ENCODE data around the gene SYT9. TPM values are rescaled to one million over a fixed set of nuclear protein-coding genes. Genes with fewer than 3 reads are reported as not detected.

SYT9 gene
- total RNA-seq, 1 experiment from 2014 or later, result not detected

DNA sequence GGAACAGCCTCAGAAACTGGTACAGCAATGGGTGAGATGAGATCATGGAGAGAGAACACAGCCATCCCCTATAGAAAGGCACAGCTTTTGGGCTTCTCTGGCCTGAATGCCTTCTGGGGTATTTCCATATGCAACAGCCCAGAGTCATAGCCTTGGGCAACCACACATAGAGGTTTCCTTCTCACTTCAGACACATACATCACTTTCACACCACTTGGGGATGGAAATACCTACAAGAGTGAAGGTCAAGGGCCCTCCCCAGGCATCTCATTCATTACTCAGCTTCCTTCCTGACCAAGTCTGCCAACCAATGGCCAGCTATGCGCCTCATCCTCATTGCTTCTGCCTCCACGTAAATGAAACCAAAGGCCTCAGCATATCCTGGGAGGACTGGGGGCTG is 215.9 kb downstream of the SYT9 start:
- TF ChIP-seq, protein P1, sequence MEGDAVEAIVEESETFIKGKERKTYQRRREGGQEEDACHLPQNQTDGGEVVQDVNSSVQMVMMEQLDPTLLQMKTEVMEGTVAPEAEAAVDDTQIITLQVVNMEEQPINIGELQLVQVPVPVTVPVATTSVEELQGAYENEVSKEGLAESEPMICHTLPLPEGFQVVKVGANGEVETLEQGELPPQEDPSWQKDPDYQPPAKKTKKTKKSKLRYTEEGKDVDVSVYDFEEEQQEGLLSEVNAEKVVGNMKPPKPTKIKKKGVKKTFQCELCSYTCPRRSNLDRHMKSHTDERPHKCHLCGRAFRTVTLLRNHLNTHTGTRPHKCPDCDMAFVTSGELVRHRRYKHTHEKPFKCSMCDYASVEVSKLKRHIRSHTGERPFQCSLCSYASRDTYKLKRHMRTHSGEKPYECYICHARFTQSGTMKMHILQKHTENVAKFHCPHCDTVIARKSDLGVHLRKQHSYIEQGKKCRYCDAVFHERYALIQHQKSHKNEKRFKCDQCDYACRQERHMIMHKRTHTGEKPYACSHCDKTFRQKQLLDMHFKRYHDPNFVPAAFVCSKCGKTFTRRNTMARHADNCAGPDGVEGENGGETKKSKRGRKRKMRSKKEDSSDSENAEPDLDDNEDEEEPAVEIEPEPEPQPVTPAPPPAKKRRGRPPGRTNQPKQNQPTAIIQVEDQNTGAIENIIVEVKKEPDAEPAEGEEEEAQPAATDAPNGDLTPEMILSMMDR (conservative IDR thresholded peaks at IDR 0.05), result no peak
- no peak for TF ChIP-seq EZH2 (IDR thresholded peaks at IDR 0.05; ENCODE audit: low read depth)
- H3K27me3 ChIP-seq (ENCODE audit: insufficient read depth, low read depth), result no peaks in the 10 kb centered on the region
- no peaks in the 10 kb centered on the region for H3K9me2 ChIP-seq (ENCODE audit: insufficient read depth)
- no peak overlapping the region for H3K4me3 ChIP-seq
- intact Hi-C loops (cut with micrococcal nuclease; ENCODE audit: unreplicated experiment), result no loop called here
- no peaks in the 10 kb centered on the region for H3K36me3 ChIP-seq (ENCODE audit: low read depth)
- no TSS peak for BruUV-seq (replicated peaks)
- no peaks in the 10 kb centered on the region for H3K79me2 ChIP-seq (ENCODE audit: low read depth)
- CTCF ChIA-PET, result no interaction called here
- H3K4me1 ChIP-seq (replicated peaks; ENCODE audit: insufficient read depth), result no peaks in the 10 kb centered on the region
- no peak overlapping the region for H3K27ac ChIP-seq
- H2AFZ ChIP-seq, result no peak overlapping the region
- no peak for DNase-seq
- H4K20me1 ChIP-seq (ENCODE audit: insufficient read depth), result no peaks in the 10 kb centered on the region
- H3F3A ChIP-seq (ENCODE audit: insufficient read depth, low read depth), result no peaks in the 10 kb centered on the region
- no peak overlapping the region for H3K4me2 ChIP-seq
- H3K9me3 ChIP-seq (ENCODE audit: insufficient read depth, low read depth), result no peaks in the 10 kb centered on the region
- POLR2A ChIA-PET (ENCODE audit: unreplicated experiment), result no interaction called here

DNA sequence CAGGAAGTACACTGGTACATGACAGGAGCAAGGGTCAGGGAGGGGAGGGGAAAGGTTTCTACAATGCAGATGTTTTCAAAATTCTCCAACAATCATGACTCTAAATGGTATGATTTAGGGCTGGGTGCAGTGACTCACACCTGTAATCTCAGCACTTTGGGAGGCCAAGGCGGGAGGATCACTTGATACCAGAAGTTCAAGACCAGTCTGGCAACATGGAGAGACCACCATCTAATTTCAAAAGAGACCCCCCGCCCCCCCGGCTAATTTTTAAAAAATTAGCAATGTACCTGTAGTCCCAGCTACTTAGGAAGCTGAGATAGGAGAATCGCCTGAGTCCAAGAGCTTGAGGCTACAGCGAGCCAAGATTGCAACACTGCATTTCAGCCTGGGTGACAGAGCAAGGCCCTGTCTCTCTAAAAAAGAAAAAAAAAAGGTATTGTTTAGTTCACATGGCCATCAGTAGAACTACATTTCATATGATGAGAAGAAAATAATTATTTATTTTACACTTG is 217.7 kb downstream of the SYT9 start:
- no peak for DNase-seq
- H3K4me2 ChIP-seq, result no peak overlapping the region
- H3K79me2 ChIP-seq (ENCODE audit: low read depth), result no peaks in the 10 kb centered on the region
- intact Hi-C loops (cut with micrococcal nuclease; ENCODE audit: unreplicated experiment), result no loop called here
- H3K9me3 ChIP-seq (ENCODE audit: insufficient read depth, low read depth), result no peaks in the 10 kb centered on the region
- no peak for TF ChIP-seq EZH2 (IDR thresholded peaks at IDR 0.05; ENCODE audit: low read depth)
- TF ChIP-seq, protein P1 (conservative IDR thresholded peaks at IDR 0.05), result no peak
- H4K20me1 ChIP-seq (ENCODE audit: insufficient read depth), result no peaks in the 10 kb centered on the region
- no peaks in the 10 kb centered on the region for H3K36me3 ChIP-seq (ENCODE audit: low read depth)
- H3K27ac ChIP-seq, result no peak overlapping the region
- H3F3A ChIP-seq (ENCODE audit: insufficient read depth, low read depth), result no peaks in the 10 kb centered on the region
- no peaks in the 10 kb centered on the region for H3K4me1 ChIP-seq (replicated peaks; ENCODE audit: insufficient read depth)
- no peaks in the 10 kb centered on the region for H3K9me2 ChIP-seq (ENCODE audit: insufficient read depth)
- ChIA-PET POLR2A (ENCODE audit: unreplicated experiment) (no interaction called here), CTCF (no interaction called here)
- H2AFZ ChIP-seq, result no peak overlapping the region
- BruUV-seq (replicated peaks), result no TSS peak
- no peaks in the 10 kb centered on the region for H3K27me3 ChIP-seq (ENCODE audit: insufficient read depth, low read depth)
- no peak overlapping the region for H3K4me3 ChIP-seq

DNA sequence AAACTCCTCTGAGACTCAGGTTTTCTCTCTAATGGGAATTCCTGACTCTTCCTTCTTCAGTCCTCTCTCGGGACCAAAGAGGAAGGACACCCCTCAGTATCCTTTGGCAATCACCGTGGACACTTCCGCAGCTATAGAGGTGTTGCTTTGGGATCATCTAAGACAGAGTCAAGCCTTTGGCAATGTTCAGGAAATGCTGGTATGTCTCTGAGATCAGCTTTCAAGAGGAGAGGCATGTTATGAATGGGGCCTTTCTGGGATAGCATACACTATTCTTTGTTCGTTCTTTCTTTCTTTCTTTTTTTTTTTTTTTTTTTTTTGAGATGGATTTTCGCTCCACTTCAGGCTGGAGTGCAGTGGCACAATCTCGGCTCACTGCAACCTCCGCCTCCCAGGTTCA is 219.4 kb downstream of the SYT9 start:
- H3K79me2 ChIP-seq (ENCODE audit: low read depth), result no peaks in the 10 kb centered on the region
- no peaks in the 10 kb centered on the region for H3K27me3 ChIP-seq (ENCODE audit: insufficient read depth, low read depth)
- no peaks in the 10 kb centered on the region for H3K4me1 ChIP-seq (replicated peaks; ENCODE audit: insufficient read depth)
- no peak for DNase-seq
- no peak overlapping the region for H3K27ac ChIP-seq
- no peak for TF ChIP-seq EZH2 (IDR thresholded peaks at IDR 0.05; ENCODE audit: low read depth)
- TF ChIP-seq, protein P1 (conservative IDR thresholded peaks at IDR 0.05), result no peak
- H3F3A ChIP-seq (ENCODE audit: insufficient read depth, low read depth), result no peaks in the 10 kb centered on the region
- H3K36me3 ChIP-seq (ENCODE audit: low read depth), result no peaks in the 10 kb centered on the region
- H3K4me2 ChIP-seq, result no peak overlapping the region
- intact Hi-C loops (cut with micrococcal nuclease; ENCODE audit: unreplicated experiment), result no loop called here
- H2AFZ ChIP-seq, result no peak overlapping the region
- no TSS peak for BruUV-seq (replicated peaks)
- CTCF ChIA-PET, result no interaction called here
- H3K4me3 ChIP-seq, result no peak overlapping the region
- POLR2A ChIA-PET (ENCODE audit: unreplicated experiment), result no interaction called here
- no peaks in the 10 kb centered on the region for H3K9me3 ChIP-seq (ENCODE audit: insufficient read depth, low read depth)
- no peaks in the 10 kb centered on the region for H4K20me1 ChIP-seq (ENCODE audit: insufficient read depth)
- H3K9me2 ChIP-seq (ENCODE audit: insufficient read depth), result no peaks in the 10 kb centered on the region
